Fibroblast of skin of back (primary cell): ENCODE measurements around the gene TNKS2. TPM values are rescaled to one million over a fixed set of nuclear protein-coding genes. Genes with fewer than 3 reads are reported as not detected.
"Not testable (repeated sequence)": the region's sequence is repeated elsewhere in the genome, so short reads cannot be mapped to it uniquely, and the experiment has no call there.

Experiments
- DNase-seq: peaks from one replicate; pipeline ENCODE4 v3.0.0-alpha.2; 2013
- polyA plus RNA-seq, 2 experiments: library from polyadenylated mRNA; unstranded; fragments of 120-200 nt; gene quantifications; one replicate each; pipeline ENCODE4 v1.2.1, GENCODE V29; 2013; ENCODE audit not compliant: insufficient read length in 2 of 2

The TNKS2 gene
- 30.4 TPM for polyA plus RNA-seq (2013, experiment 1 of 2; ENCODE audit: insufficient read length)
- polyA plus RNA-seq (2013, experiment 2 of 2; ENCODE audit: insufficient read length): 36.4 TPM

DNA sequence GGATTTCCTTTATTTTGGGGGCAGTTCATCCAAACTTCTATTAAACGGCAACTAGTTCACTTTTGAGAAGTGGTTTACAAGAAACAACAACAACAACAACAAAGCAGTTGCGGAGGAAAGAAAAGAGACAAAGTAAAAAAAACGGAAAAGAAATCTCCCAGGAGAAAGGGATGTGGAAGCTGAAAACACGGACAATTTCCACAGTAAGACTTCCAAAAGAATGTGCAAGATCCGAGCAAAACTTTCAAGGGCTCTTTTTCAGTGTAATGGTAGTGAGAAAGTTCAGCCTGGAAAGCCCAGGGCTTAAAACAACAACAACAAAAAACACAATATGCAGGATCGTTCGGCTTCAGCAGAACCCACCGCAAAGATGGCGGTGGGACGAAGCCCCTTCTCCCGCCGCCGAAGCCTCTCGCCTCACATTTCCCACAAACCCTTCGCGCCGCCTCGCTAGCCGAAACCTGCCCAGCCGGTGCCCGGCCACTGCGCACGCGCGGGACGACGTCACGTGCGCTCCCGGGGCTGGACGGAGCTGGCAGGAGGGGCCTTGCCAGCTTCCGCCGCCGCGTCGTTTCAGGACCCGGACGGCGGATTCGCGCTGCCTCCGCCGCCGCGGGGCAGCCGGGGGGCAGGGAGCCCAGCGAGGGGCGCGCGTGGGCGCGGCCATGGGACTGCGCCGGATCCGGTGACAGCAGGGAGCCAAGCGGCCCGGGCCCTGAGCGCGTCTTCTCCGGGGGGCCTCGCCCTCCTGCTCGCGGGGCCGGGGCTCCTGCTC, at the start of gene TNKS2:
TNKS2 (plus strand) TSS at position 553 of the 775 bp plus-strand sequence. CDS start 265 bp downstream, outside the sequence.
- peak; percentile 94 for DNase-seq

DNA sequence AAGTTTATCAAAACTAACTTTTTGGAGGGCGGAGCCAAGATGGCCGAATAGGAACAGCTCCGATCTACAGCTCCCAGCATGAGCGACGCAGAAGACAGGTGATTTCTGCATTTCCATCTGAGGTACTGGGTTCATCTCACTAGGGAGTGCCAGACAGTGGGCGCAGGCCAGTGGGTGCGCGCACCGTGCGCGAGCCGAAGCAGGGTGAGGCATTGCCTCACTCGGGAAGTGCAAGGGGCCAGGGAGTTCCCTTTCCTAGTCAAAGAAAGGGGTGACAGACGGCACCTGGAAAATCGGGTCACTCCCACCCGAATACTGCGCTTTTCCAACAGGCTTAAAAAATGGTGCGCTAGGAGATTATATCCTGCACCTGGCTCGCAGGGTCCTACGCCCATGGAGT, 48.6 kb upstream of the TNKS2 start:
- not testable (repeated sequence) for DNase-seq

DNA sequence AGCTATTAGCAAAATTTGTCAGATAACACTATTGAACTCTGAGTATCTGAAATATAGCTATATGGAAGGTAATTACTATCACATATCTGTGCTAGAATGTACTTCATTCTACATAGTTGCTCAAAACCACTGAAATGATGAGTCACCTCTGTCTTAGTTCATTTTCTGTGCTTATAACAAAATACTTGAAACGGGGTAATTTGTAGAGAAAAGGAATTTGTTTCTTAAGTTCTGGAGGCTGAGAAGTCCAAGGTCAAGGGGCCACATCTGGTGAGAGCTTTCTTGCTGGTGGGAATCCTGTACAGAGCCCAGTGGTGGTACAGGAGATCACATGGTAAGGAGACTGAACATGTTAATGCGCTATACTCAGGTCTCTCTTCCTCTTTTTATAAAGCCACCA, 41.9 kb upstream of the TNKS2 start:
- DNase-seq: peak; percentile 61

DNA sequence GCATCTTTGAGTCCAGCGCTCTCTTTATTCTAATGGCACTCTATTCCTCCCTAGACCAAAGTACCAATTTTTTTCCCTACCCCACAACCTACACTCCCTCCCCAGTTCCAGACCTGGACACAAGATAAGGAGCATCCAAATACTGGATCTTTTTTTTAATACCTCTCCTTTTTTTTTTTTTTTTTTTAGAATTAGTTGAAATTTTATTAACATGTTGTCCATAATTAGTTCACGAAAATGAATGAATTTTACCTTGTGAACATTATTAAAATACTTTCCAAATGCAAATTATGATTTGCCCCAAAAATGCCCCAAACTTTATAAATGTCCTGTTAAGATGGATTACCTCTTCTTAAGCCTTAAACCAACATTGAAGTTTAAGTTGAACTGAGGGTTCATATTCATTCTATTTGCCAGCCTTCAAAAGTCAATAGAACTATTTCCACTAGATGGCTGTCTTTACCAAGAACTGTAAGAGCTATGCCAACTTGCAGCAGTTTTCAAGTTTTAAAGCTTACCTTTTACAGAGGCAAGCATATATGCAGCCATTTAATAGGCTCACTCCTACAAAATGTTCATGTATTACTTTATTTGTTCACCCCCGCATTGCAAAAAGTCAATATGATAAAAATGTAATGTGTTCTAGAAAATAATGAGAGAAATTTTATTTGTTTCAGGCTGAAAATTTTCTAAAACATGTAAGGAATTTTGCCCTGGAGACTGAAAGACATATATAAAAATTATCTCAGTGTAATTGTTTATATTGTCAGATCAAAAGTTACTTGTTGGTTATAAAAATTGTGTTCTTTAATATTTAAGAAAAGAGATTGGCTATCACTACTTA, 39.7 kb upstream of the TNKS2 start:
- peak; percentile 60 for DNase-seq

DNA sequence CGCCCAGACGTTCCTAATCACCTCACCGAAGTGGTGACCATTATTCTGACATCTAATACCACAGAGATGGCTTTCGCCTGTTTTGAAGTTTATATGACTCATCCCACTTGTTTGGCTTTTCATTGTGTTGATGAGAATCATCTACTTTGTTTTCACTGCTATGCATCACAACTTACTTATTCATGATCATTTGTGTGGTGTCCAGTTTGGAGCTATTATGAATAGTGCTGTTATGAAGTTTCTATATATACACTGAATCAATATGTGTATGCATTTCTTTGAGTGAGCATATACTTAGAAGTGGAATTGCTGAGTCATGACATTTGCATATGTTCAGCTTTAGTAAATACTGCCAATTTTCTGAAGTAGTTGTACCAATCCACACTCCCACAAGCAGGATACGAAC, 38.6 kb upstream of the TNKS2 start:
- DNase-seq: no peak

DNA sequence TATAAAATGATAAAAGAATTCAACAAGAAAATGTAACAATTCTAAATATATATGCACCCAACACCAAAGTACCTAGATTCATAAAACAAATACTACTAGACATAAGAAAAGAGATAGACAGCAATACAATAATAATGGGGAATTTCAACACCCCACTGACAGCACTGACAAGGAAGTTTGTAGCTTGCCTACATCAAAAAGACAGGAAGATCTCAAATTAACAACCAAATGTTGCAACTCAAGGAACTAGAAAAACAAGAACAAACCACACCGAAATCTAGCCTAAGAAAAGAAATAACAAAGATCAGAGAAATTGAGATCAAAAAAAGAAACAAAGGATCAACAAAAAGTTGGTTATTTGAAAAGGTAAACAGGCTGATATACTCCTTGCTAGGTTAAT, 36.5 kb upstream of the TNKS2 start:
- DNase-seq: no peak

DNA sequence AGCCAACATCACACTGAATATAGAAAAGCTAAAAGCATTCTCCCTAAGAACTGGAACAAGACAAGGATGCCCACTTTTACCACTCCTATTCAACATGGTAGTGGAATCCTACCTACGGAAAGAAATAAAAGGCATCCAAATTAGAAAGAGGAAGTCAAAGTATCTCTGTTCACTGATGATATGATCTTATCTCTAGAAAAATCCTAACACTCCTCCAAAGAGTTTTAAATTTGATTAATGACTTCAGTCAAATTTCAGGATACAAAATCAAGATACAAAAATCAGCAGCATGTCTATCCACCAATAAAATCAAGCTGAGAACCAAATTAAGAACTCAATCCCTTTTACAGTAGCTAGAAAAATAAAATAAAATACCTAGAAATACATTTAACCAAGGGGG, 35.3 kb upstream of the TNKS2 start:
- DNase-seq: no peak

DNA sequence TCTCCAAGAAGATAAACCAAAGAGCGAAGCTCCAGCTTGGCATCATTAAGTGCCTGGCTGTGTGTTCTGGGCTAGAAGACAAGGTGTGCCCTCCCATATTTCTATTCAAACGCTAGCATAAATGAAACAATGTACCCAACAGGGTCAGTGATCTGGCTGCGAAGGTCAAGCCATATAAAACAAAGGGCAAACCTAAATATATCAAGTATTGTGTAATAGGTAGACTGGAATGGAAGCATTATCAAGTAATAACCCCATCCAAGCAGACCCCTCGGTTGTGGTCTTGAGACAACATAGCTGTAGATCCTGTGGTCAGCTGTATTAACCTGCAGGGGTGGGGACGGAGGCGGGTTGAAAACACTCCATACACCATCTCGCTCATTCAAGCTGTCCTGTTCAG, 31.6 kb upstream of the TNKS2 start:
- no peak for DNase-seq

DNA sequence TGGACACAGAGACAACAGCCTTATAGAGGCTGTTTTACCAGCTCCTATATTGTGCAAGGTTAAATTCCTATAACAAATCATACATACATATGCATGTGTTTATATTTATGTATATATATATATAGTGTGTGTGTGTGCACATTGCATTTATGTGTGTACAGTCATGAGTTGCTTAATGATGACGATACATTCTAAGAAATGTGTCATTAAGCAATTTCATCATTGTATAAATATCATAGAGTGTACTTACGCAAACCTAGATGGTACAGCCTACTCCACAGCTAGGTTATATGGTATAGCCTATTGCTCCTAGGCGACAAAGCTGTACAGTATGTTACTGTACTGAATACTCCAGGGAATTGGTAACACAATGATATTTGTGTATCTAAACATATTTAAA, 30.1 kb upstream of the TNKS2 start:
- peak; percentile 6 for DNase-seq

DNA sequence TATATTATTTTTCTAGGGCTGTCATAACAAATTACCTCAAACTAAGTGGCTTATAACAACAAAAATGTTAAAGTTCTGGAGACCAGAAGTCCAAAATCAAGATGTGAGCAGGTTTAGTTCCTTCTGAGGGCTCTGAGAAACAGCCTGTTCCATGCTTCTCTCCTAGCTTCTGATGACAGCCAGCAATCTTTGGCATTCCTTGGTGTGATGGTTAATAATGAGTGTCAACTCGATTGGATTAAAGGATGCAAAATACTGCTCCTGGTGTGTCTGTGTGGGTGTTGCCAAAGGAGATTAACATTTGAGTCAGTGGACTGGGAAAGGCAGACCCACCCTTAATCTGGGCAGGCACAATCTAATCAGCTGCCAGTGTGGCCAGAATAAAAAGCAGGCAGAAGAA, 26.3 kb upstream of the TNKS2 start:
- no peak for DNase-seq

DNA sequence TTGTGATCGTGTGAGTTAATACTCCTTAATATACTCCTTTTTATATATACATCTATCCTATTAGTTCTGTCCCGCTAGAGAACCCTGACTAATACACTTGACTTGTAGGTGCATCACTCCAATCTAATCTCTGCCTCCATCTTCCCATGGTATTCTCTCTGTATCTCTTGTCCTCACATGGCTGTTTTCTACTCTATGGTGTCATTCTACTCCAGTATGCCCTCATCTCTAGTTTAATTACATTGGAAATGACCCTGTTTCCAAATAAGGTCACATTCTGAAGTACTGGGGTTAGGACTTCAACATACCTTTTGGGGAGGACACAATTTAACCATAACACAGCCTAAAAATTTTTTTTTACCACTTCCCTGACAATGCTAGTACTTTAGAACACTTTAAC, 25.8 kb upstream of the TNKS2 start:
- DNase-seq: no peak

DNA sequence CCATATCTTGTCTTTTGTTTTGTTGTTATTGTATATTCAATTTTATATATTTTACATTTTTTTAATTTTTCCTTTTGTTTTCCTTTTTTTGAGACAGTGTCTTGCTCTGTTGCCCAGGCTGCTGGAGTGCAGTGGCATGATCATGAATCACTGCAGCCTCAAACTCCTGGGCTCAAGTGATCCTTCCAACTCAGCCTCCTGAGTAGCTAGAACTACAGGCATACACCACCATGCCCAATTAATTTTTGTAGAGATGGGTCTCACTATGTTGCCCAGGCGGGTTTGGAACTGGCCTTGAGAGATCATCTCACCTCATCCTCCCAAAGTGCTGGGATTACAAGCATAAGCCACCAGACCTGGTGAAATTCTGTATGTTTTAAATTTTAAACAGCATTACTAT, 25.4 kb upstream of the TNKS2 start:
- no peak for DNase-seq

DNA sequence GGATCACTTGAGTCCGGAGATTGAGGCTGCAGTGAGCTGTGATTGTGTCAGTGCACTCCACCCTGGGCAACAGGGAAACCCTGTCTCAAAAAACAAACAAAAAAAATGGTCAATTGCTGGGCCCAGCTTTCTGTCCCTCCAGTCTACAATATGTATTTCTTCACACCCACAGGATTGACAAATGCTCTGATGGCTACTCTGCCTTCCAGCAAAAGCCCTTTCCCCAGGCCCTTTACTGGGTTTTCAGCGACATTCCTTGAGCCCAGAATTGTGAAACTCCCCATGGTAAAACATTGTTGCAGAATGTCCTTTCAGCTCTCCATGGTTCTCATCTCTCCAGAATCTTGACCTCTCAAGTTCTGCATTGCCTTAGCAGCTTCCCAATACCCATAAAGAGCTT, 23.7 kb upstream of the TNKS2 start:
- DNase-seq: no peak

DNA sequence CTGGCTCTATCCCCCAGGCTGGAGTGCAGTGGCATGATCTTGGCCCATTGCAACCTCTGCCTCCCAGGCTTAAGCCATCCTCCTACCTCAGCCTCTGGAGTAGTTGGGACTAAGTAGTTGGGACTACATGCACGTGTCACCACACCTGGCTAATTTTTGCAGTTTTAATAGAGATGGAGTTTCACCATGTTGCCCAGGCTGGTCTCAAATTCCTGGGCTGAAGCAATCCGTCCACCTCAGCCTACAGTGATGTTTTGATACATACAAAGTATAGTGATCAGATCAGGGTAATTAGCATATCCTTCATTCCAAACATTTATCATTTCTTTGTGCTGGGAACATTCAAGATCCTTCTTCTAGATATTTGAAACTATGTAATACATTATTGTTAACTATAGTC, 22.5 kb upstream of the TNKS2 start:
- DNase-seq: no peak

DNA sequence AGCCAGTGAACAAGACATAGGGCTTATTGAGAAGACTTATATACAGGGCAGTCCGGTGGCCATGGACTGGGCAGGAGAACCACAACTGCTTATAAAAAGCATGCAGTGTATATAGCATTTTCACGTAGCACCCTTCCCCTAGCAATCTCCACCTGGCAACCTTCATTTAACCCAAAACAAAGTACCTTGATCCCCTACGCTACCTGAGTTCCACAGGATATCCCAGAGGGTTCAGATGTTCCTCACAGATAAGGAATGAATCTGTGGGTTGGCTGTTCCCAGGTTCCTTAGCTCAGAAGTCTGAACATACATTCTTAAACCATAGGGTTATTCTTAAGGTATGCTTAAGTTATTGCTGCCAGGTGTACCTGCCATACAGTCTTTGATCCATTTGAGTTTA, 22.0 kb upstream of the TNKS2 start:
- DNase-seq: no peak

DNA sequence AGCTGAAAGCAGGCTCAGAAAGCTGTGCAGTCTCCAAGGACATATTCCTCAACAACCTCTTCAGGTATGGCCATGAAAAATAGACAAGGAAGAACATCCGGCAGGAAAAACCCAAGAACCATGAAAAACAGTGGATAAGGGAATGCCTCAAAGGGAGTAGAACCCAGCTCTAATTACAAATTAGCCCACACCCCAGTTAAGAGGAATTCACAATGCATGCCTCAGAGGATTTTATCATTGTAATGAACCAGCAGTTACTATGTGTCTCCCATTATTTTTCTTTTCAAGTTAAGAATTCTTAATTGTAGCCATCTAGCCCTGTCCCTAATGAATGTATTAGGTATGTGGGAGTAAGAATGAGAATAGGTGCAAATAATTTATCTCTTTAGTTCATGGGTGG, 19.7 kb upstream of the TNKS2 start:
- DNase-seq: no peak

DNA sequence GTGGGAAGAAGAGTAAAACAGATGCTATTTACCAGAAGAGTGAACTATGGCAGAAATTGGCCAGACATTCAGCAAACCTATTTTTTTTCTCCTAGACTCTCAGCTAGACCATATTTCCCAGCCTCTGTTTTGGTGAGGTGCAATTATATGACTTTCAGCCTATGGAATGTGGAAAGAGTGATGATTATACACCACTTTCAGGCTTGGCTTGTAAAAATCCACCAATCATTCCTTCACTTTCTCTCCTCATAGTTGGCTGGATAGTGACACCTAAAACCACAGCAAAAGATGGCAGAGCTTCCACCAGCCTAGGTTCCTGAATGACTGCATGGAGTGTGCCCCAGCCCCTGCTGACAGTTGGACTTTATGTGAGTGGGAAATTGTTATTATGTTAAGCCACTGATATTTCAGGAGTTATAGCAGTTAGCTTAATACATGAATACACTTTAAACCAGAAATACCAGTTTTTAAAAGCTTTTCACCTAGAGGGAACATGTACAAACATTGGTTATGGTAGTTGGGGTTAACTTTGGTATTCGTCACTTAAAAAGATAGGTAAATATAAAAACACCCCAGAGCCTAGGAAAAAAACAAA, 19.1 kb upstream of the TNKS2 start:
- DNase-seq: peak; percentile 20

DNA sequence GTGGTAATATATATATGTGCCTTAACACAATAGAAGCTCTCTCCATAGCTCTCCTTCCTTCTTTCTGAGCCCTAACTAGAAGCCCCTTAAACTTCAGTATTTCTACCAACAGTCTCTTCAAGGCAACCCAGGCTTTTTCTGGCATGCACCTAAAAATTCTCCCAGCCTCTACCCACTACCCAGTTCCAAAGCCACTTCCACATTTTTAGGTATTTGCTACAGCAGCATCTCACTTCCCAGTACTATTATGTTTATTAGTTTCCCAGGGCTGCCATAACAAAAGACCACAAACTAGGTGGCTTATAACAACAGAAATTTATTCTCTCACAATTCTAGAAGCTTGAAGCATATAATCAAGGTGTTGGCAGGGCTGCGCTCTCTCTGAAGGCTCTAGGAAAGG, 15.7 kb upstream of the TNKS2 start:
- DNase-seq: no peak

DNA sequence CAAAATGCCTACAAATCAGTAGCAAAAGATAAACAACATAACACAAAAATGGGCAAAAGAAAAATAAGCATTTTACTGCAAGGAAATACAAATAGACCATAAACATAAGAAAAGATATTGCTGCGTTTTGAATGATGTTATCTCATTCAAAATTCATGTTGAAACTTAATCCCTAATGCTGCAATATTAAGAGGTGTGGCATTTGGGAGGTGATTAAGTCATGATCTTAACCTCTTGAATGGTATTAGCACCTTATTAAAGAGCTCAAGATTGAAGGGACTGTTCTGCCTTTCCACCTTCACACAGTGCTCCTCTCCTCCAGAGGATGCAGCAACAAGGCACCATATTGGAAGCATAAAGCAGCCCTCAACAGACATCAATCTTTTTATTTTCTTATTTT, 12.4 kb upstream of the TNKS2 start:
- no peak for DNase-seq

DNA sequence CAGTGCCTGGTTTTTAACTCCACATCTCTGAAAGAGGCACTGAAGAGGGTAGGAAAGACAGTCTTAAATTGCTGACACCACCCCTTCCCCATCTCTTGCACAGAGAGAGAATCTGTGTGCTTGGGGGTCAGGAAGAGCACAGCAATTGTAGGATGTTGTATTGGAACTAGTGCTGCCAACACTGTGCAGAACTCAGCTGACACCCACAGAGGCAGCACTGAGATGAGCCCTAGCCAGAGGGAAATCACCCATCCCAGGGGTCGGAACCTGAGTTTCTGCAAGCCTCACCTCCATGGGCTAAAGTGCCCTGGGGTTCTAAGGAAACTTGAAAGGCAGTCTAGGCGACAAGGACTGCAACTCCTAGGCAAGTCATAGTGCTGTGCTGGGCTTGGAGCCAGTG, 11.0 kb upstream of the TNKS2 start:
- DNase-seq: no peak

DNA sequence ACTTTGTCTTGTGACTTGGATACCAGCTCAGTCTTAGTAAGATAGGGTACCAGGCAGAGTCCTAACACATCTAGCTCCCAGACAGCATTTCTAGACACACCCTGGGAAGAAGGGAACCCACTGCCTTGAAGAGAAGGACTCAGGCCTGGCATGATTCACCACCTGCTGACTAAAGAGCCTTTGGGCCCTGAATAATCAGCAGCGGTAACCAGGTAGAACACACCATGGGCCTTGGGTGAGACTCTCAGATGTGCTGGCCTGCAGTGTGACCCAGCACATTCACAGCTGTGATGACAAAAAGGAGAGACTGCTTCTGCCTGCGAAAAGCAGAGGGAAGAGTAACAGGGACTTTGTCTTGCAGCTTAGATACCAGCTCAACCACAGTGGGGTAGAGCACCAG, 10.4 kb upstream of the TNKS2 start:
- no peak for DNase-seq

DNA sequence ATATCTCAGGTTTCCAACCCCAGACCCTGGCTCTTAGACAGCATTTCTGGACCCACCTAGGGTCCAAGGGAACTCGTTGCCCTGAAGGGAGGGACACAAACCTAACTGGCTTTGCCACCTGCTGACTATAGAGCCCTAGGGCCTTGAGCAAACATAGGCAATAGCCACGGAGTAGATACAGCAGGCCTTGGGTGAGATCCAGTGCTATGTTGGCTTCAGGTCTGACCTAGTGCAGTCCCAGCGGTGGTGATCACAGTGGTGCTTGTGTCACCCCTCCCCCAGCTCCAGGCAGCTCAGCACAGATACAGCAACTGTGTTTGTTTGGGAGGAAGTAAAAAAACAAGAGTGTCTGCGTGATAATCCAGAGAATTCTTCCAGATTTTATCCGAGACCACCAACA, 9.7 kb upstream of the TNKS2 start:
- no peak for DNase-seq

DNA sequence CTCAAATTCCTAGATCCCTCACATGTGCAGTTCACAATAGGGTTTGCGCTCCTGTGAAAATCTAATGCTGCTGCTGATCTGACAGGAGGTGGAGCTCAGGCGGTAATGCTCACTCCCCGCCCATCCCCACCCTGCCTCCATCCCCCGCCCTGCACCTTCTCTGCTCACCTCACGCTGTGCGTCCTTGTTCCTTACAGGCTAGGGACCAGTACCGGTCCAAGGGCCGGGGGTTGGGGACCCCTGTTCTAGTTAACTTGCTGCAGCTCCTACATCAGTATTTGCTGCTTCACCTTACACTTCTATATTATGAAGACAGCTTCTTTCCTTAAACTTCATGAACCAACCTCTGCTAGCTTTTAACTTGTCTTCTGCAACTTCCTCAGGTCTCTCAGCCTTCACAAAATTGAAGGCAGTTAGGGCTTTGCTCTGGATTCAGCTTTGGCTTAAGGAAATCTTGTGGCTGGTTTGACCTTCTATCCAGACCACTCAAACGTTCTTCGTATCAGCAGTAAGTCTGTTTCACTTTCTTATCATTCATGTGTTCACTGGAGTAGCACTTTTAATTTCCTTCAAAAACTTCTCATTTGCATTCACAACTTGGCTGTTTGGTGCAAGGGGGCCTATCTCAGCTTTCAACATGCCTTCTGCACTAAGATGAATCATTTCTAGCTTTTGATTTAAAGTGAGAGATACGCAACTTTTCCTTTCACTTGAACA, 1.7 kb upstream of the TNKS2 start:
- DNase-seq: no peak
